GM12891 (cell line): ENCODE results near the gene ROBO1.

ENCODE experiments used
- DNase-seq: peaks from one replicate; pipeline ENCODE4 v3.0.0; 2011; ENCODE audit warnings: low spot score; ENCODE audit not compliant: insufficient read length
- FAIRE-seq: peaks from 2 replicates; lab custom pipeline; 2011; peaks lifted over from hg19 to GRCh38; lab: Jason Lieb, UNC
- PAX5 ChIP-seq: IDR thresholded peaks from 2 replicates; pipeline ENCODE4 v1.6.1; 2011; ENCODE audit warnings: low read length, moderate library complexity, mild to moderate bottlenecking; ENCODE audit not compliant: insufficient read depth, severe bottlenecking
- POLR2A ChIP-seq: IDR thresholded peaks from 2 replicates; pipeline ENCODE4 v1.6.1; 2011; ENCODE audit warnings: low read depth, low read length, control low read depth
- POLR2AphosphoS5 ChIP-seq: IDR thresholded peaks from 2 replicates; pipeline ENCODE4 v1.6.1; 2011; ENCODE audit warnings: low read depth, low read length, control low read depth
- POU2F2 ChIP-seq: IDR thresholded peaks from 2 replicates; pipeline ENCODE4 v1.6.1; 2011; ENCODE audit warnings: low read depth, mild to moderate bottlenecking, control low read depth, low read length, moderate library complexity
- SPI1 ChIP-seq: IDR thresholded peaks from 2 replicates; pipeline ENCODE4 v1.6.1; 2011; ENCODE audit warnings: low read depth, low read length, control low read depth
- TAF1 ChIP-seq: IDR thresholded peaks from 2 replicates; pipeline ENCODE4 v1.6.1; 2011; ENCODE audit warnings: low read depth, low read length, control low read depth

Gene ROBO1

GRCh38 chr3:79146024-79146423 is 621.8 kb downstream of the ROBO1 start:
- DNase-seq (no peak), FAIRE-seq (no peak)
- no peak for TF ChIP-seq POLR2AphosphoS5
- TF ChIP-seq POU2F2, result no peak
- no peak for TF ChIP-seq POLR2A
- TF ChIP-seq SPI1, result no peak
- TF ChIP-seq TAF1, result no peak
- TF ChIP-seq PAX5, result no peak

- FAIRE-seq, result no peak
- TF ChIP-seq TAF1 (no peak), POLR2AphosphoS5 (no peak)
- DNase-seq, result no peak
Measured at GRCh38 chr3:79140708-79141107, 627.1 kb downstream of the ROBO1 start.

DNA sequence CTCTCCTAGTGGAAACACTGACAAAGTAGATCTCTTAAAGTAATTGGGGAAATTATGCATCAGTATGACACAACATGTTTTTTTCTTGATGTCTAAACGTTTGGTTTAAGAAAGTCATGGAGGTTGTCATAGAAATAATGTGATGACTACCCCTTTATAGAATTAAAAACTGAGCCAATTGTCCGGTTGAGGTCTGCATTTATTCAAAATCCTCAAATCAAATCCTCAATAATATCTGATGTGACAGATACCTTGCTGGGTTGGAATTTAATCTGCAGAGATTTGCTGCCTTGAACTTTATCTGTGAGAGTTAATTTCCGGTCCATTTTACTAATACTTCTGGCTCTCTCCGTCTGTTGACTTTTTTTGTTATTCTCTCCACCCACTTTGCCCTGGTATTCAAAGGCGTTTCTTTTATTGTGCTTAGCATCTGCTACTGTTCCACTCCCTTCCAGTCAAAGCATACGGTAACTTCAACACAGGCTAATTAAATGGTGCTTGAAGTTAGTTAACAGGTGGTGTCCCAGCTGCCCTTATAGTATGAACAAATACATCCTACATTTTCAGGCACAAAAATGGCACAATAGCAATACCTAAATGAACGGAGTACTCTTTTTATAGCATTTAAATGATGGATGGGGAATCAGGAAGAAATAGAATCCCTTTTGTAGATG is 628.3 kb downstream of the ROBO1 start:
- TF ChIP-seq SPI1, result no peak
- TF ChIP-seq PAX5, result no peak
- TF ChIP-seq POLR2AphosphoS5, result no peak
- no peak for TF ChIP-seq POLR2A
- no peak for TF ChIP-seq TAF1
- no peak for TF ChIP-seq POU2F2
- FAIRE-seq (no peak), DNase-seq (no peak)

DNA sequence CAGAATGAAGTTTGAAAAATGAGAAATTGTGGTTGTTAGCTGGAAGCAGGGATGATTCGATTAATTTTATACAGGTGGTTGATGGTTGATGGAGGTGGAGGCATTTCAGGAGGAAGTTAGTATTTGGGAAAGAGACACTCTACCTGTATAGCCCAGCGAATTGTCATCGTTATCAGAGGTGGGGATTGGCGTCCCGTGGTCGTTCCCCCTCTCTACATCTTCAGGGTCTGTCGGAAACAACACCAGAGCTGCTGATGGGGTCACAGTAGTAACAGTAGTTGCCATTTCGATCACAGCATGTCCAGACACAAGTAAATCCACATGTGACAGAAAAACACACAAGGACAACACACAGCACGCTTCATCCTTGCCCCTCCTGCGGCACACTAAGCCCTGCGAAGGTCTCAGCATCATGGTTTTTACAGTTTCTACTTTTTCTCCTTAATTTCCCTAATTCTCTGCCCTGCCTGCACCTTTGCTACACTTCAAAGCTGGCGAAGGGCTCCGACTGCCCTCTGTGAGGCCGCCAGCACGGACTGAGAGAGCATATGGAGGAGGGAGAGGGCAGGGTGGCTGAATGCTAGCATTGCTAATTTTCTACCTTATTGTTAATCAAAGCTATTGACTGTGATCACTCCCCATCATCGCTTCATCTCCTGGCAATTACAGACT is 642.3 kb downstream of the ROBO1 start:
- DNase-seq (no peak), FAIRE-seq (no peak)
- TF ChIP-seq POLR2AphosphoS5, result no peak
- TF ChIP-seq PAX5, result no peak
- no peak for TF ChIP-seq POLR2A
- TF ChIP-seq TAF1, result no peak
- no peak for TF ChIP-seq SPI1
- TF ChIP-seq POU2F2, result no peak

- TF ChIP-seq TAF1 (no peak), SPI1 (no peak), POU2F2 (no peak), POLR2AphosphoS5 (no peak), PAX5 (no peak), POLR2A (no peak)
- FAIRE-seq (no peak), DNase-seq (no peak)
Measured at GRCh38 chr3:79115458-79115857, 652.3 kb downstream of the ROBO1 start.

GRCh38 chr3:79113876-79114275 is 653.9 kb downstream of the ROBO1 start:
- FAIRE-seq (no peak), DNase-seq (no peak)
- TF ChIP-seq POLR2AphosphoS5 (no peak), TAF1 (no peak), PAX5 (no peak), POU2F2 (no peak), POLR2A (no peak), SPI1 (no peak)

DNA sequence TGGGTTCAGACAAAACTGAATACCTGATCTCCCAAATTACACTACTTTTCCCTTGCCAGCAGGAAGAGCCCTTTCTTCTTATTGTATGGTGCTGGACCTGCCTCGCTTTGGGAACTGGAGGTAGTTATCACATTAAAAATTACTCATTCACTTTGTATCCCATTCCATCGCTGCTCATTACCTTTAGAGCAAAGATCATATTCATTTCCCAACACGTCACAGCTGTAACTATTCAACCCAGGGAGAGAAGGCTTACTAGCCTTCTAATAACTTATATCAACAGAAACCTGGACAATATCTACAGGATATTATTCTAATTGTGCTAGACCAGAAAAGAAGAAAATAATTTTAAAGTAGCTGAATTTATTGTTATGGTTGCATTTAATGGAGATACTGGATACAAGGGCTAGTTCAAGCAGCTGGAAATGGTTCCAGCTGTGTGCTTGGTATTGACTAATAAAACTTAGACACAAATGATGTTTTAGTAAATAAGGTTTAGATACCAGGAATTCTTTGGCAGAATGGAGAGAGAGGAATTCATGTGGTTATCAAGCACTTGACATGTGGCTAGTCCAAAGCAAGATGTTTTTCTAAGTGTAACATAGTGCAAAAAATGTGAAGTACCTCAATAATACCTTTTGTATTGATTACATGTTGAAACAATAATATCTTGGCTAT is 656.3 kb downstream of the ROBO1 start:
- DNase-seq, result no peak
- TF ChIP-seq PAX5 (no peak), POLR2AphosphoS5 (no peak), POU2F2 (no peak), TAF1 (no peak), POLR2A (no peak), SPI1 (no peak)
- no peak for FAIRE-seq

GRCh38 chr3:79109754-79110153 is 658.0 kb downstream of the ROBO1 start:
- TF ChIP-seq TAF1 (no peak), PAX5 (no peak), POLR2AphosphoS5 (no peak), POLR2A (no peak), SPI1 (no peak), POU2F2 (no peak)
- no peak for FAIRE-seq
- DNase-seq, result no peak

DNA sequence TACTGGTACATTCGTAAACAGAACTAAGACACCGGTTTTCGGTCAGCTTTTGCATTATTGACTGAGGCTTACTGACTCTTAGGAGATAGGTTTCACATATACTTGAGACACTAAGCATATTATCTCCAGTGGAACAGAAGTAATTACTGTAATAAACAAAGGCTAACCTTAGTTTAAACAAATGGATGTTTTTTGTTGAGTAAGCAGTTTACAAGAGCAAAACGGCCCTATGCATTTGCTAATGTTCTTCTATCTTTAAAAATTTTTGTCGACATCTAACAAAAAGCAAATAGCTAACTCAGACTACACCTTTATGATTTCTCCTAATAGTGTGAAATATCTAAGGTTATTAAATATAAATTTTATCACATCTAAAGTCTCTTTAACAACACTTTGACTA is 664.5 kb downstream of the ROBO1 start:
- TF ChIP-seq SPI1 (no peak), POLR2A (no peak), TAF1 (no peak), POLR2AphosphoS5 (no peak), POU2F2 (no peak), PAX5 (no peak)
- DNase-seq (no peak), FAIRE-seq (no peak)

- no peak for TF ChIP-seq POLR2AphosphoS5
- TF ChIP-seq PAX5, result no peak
- TF ChIP-seq POLR2A, result no peak
- no peak for TF ChIP-seq POU2F2
- no peak for TF ChIP-seq TAF1
- TF ChIP-seq SPI1, result no peak
- DNase-seq, result no peak
- no peak for FAIRE-seq
Measured at GRCh38 chr3:79097964-79098660, 669.7 kb downstream of the ROBO1 start.
